Mesenteric fat pad (tissue), 1 donor: Measurements from ENCODE around the gene ACAD8. TPM values are rescaled to one million over a fixed set of nuclear protein-coding genes. Genes with fewer than 3 reads are reported as not detected.
A peak's percentile ranks its signal among the peaks of the same experiment; 100 is the strongest.

Experiments used
- DNase-seq: peaks from one replicate; pipeline ENCODE4 v3.0.0-alpha.2; 2020; ENCODE audit warnings: low spot score
- long read RNA-seq: library from polyadenylated mRNA; unstranded; transcript quantifications from one replicate; pipeline ENCODE4 v2.0.0, GENCODE V29; 2020
- total RNA-seq: library from RNA; stranded (reverse); fragmentation: NEBNext Ultra II Directional; extraction: Animal tissue kit (Norgen Biotek cat#: 25700); gene quantifications from one replicate; pipeline ENCODE4 v1.2.1, GENCODE V29; 2021
- donor health status: DM: yes; HTN: yes; CAD: no.

ACAD8 gene
- total RNA-seq: 24.5 TPM
- long read RNA-seq, transcript ACAD8-201 (11 exons, 2,249 nt): major isoform, 111 of 157 reads
- long read RNA-seq, partial matches to known transcripts: 8 of 157 reads
- long read RNA-seq, other reads (novel, unspliced or antisense): 36 of 157 reads

DNA sequence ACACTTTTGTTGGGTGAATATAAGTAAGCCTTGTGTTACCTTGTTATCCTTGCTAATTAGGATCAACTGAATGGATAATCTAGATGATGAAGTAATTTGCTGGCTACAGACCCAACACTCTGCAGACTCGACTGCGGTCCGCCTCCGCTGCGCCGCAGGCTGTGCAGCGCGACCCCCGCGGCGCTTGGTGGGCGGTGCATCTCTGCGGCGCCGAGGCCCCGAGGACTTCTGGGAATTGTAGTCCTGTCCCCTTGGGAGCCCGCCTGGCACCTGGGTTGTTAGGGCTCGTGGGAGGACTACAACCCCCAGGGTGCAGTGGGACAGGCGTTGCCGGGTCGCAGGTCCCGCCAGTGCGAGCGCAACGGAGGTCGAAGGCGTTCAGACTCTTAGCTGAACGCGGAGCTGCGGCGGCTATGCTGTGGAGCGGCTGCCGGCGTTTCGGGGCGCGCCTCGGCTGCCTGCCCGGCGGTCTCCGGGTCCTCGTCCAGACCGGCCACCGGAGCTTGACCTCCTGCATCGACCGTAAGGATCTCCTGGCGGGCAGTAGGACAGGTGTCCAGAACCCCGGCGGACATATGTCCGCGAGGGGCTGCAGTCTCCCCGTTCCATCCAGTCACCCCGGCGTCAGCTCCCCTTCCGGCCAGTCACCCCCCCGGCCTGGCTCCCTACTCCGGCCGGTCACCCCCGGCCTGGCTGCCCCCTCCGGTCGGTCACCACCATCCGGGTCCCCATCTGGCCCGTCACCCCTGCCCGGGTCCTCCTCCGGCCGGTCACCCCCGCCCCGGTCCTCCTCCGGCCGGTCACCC is at the start of gene ACAD8, which contains the start of gene THYN1:
Gene ACAD8 (plus strand): TSS at position 381 of the 806 bp plus-strand sequence. CDS start 33 bp downstream, at position 414.
Gene THYN1 (minus strand): TSS at position 165 of the 806 bp plus-strand sequence. CDS start 470 bp downstream, outside the sequence.
- DNase-seq: peak; percentile 98

GRCh38 chr11:134205729-134206128 is 47.6 kb upstream of the ACAD8 start:
- no peak for DNase-seq

GRCh38 chr11:134206185-134206584 is 47.2 kb upstream of the ACAD8 start:
- DNase-seq: no peak

DNA sequence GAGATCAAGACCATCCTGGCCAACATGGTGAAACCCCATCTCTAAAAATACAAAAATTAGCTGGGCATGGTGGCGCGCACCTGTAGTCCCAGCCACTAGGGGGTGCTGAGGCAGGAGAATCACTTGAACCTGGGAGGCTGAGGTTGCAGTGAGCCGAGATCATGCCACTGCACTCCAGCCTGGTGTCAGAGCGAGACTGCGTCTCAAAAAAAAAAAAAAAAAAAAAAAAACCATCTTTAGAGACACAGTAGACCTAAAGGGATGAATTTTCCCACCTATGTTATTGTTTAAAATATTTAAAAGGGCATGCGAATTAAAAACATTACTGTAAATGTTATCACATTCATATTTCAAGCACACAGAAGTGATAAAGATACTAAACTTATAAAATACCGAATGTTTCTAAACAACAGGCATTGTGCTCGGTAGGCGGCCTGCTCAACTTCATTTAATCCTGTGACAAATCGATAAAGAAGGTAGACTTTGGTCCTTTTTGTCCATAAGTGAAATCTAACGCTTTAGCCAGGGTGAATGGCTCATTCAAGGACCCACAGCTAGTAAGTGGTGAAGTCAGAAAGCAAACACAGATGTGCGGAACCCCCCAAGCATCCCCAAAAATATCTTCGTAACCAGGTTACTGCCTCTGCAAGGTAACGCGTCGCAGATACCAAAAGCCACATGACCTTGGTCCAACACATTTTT is 45.7 kb upstream of the ACAD8 start:
- DNase-seq: no peak

DNA sequence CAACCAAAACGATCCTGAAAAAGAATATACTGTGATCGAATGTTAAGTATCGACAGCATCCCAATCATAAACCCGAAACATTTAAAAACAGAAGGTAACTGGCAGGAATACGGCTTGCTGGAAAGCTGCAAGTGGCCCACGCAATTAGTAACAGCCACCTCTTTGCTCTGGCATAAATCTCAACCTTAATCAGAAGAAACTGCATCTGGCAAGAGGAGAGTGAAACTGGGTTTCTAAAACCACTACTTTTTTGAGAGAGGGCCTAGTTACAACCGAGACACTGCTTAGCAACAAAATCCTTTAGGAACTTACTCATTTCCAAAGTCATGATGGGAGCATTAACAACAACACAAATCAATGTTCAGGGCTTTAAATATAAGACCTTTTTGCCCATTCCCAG is 37.5 kb upstream of the ACAD8 start:
- no peak for DNase-seq

- DNase-seq: no peak
These were observed 36.6 kb upstream of the ACAD8 start for GRCh38 chr11:134216816-134217215.

DNA sequence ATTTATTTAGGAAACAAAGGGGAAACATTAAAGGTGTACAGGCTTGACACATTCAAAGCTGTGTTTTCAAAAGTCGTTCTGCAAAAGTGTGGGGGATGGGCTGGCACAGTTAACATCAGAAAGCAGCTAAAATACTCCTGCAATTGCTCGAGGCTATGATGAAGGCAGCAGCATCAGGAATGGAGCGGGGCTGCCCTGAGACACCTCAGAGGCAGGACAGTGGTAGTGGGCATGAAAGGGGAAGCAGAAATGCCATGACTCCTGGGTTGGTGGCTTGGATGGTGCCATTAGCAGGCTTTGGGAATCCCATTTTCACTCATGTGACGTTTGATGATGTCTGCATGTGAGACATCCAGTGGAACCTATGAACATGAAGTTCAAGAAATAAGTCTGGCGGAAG is 30.2 kb upstream of the ACAD8 start:
- DNase-seq: no peak

DNA sequence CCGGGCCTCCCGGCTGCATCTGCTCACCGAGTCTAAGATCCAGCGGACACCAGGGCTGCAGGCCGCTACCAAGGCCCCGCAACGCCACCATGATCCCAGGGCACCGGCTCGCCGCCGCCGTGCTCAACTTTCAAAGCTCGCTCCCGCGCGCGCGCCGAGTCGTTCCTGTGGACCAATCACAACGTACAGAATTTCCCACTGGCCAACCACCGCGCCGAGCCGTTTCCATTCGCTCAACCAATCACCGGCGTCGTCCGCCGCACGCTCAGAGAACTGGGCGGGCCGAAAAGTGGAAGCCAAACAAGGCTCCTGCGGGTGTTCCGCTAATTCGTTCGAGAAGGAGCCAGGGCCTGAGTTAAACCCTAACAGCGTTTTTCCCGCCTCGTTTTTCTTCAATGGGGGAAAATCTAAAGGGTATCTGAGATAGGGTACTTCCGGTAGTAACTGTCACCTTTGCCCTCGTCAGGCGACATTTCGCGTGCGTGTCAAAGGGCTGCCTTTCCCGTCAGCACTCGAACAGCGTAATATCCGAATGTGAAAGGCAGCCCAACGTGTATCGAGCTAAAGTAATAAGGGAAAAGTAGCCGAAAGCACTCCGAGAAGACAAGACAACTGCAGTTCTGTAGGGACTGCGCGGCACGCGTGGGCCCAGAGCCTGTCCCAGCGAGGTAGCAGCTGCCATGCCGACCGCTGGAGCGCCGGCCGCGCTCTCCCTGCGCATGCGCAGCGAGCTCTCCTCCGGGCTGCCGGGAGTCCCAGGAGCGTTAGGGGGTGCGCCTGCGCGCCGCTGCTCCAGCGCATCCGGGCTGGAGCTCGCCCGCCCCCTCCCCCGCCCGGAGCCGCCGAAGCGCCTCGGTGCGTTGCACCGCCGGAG is 29.3 kb upstream of the ACAD8 start, which contains the start of the genes NCAPD3 and VPS26B:
Gene NCAPD3 (minus strand): TSS at position 132 of the 874 bp plus-strand sequence. CDS start 41 bp downstream, at position 91.
Gene VPS26B (plus strand): TSS at position 836 of the 874 bp plus-strand sequence. CDS start 452 bp downstream, outside the sequence.
- peak; percentile 99 for DNase-seq

GRCh38 chr11:134224710-134225664 is 28.4 kb upstream of the ACAD8 start:
- no peak for DNase-seq

DNA sequence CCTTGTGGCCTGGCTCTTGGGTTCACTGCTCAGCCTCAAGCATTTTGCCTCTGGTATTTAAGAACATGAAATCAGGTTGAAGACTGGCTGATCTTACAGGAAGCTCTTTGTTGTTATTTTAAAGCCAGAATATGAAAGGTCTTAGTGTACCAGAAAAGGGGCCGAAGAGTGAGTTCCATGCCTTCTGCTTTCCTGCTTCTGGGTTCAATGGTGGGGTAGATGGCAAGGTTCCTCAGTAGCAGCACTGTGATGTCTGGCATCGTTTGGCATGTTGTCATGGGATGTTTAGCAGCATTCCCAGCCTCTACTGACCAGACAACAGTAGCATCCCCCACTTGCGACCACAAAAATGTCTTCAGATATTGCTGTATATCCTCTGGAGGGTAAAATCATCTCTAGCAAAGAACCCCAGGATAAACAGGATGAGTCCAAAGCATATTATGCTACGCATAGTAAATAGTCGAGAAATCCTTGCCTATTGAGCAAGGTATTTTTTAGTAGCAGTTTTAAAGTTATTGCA is 26.5 kb upstream of the ACAD8 start:
- DNase-seq: no peak

DNA sequence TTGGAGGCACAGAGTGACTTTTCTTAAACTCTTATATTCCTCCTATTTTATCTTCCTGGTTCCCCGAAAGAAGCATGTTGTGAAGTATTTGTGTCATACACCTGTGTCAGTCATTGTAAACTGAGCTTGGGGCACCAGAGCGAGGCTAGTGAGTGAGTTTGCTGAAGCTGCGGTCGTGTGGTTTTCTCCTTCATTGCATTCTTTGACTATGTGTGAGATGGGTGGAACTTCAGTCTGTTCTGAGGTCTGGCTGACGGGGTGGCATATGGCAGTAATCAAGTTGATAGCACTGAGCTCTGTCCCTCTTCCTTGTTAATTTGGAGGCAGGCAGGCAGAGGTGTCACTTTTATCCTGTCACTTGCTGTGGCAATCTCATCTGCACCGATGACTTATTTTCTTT is 24.7 kb upstream of the ACAD8 start:
- DNase-seq: no peak

DNA sequence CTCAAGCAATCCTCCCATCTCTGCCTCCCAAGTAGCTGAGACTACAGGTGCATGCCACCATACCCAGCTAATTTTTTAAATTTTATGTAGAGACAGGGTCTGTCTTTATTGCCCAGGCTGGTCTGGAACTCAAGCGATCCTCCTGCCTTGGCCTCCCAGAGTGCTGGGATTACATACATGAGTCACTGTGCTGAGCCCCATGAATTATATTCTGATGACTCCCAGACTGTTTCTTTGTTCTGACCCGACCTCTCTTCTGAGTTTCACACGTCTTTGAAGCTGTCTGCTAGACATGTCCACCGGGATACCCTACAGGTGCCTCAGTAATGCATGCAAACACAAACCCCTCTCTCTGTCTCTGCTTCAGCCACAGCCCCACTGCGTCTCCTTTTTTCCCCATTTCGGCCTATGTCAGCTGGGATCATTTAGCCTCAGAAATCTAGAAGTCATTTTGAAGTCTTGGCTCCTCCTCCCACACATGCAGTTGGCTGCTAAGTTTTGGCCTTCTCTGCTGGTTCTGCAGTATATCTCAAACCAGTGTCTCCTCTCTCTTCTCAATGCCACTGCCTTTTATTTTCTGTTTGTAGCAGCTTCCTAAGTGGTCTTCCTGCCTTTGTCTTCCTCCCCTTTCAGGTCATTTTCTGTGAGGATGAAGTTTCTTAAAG is 24.1 kb upstream of the ACAD8 start:
- no peak for DNase-seq

DNA sequence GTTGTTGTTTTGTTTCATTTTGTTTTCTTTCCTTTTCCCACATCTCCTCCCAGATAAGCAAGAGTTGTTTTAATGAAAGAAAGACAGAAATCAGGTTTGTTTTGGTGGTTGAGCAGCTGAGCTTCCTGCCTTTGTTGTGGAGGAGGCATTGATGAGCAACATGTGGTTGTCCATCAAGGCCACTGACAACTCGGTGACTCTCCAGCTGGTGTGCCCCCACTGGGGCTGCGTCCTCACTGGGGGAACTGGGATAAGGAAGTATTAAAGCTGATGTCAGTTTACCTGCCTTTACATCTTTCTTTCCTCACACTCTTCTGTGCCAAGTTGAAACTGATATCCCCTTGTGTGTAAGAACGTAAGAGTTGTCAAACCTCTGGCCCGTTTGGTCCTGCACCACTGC is 23.0 kb upstream of the ACAD8 start:
- DNase-seq: no peak

DNA sequence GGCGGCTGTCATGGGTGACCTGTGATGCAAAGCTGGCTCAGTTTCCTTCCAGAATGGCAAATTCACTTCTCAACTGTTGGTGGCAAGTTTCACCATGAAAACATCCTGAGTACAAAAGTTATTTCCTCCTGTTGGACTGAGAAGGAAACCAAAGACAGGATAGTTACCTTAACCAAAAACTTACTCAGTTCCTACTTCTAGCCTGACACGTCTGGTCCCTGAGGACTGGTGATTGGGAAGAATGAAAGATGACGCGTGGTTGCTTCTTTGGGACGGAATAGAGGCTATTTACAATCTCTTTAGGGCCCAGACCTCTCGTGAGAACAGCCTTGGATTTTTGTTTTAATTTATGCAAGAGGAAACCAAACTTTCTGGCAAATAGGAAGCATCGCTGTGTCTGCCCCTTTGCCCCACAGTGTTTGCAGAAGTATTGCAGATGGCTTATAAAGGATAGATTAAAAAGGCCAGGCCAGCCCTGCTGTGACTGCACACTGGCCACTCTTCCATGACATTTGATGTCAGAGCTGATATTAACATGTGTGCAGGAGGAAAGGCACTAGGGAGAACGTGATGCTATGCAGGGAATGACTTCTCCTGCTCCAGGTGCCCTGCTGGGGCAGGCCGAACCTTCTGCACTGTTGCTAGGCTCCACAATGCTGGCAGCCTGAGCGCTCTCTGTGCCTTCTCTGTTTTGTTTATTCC is 21.3 kb upstream of the ACAD8 start:
- no peak for DNase-seq

- no peak for DNase-seq
These were observed 19.6 kb upstream of the ACAD8 start for GRCh38 chr11:134233729-134234179.

DNA sequence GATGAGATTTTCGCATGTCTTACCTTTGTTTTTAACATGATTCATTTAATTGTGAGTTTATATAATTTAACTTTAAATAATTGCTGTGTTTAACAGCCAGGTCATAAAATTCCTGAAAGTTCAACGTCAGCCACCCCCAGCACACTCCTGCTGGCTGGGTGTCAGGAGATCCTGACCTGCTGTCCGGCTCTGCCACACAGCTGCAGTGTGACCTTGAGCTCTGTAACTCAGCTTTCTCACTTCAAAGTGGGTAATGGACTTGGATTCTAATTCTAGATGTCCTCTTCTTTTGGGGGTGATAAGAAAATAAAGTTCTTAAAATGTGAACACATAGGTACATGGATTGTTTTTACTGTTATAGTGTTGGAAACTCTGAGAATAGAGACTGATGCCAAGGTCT is 18.0 kb upstream of the ACAD8 start:
- DNase-seq: no peak

DNA sequence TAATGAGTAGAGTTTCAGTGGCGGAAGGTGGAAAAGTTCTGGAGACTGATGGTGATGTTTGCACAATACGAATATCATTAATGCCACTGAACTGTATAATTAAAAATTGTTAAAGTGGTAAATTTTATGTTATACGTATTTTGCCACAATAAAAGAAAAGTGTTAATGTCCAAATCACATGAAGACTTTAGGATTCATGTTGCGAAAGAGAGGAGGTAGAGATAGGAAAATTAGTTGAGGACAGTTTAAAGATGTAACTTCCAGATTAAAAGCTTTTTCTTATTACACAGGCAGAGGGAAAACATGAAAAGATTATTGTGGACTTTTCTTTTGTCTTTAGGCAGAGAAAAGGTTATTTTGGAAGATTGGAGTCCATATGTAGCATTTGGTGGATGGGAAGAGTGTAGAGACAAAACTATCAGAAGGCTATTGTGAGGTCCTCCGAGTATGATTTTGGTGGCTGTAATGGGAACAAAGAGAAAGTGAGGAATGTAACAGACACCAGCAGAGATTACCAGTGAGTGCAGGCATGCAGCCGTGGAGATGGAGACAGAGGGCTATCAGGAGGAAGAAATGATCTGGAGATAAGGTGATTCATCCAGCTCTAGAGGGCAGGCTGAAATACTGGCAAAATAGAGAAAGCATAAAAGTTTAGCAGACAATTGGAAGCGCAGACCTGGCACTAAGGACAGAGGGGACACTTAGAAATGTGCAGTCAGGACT is 16.4 kb upstream of the ACAD8 start:
- DNase-seq: no peak

DNA sequence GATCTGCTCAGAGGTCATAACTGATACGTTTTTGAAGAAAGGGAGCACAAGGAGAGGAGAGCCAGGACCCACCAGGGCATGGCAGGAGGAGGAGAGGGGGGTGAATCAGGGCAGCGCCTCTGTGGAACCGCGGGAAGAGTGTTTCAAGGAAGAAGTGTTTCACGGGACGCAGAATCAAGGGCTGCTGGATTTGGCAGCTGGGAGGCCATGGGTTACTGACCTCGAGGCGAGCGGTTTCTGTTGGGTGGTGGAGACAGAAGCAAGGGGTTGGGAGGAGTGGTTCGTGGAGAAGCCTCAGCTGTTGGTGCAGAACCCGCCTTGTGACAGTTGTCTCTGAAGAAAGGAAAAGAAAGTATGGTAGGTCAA is 15.8 kb upstream of the ACAD8 start:
- no peak for DNase-seq
